NT2/D1 (cell line): ENCODE results near the gene NXPE4.

Source experiments
- DNase-seq: peaks from one replicate; pipeline ENCODE4 v3.0.0-alpha.2; 2011; ENCODE audit warnings: low read depth, low spot score
- H3K27me3 ChIP-seq: 2 replicates; pipeline ENCODE4 v1.6.0; 2011; ENCODE audit warnings: mild to moderate bottlenecking; ENCODE audit not compliant: insufficient read length, insufficient read depth
- H3K36me3 ChIP-seq: 2 replicates; pipeline ENCODE4 v1.6.1; 2011; ENCODE audit warnings: mild to moderate bottlenecking, low read length, mixed read lengths; ENCODE audit not compliant: insufficient read depth, insufficient read length
- H3K4me1 ChIP-seq: 2 replicates; pipeline ENCODE4 v1.5.1; 2011; ENCODE audit not compliant: insufficient read depth, insufficient read length
- H3K4me3 ChIP-seq: 2 replicates; pipeline ENCODE4 v1.5.1; 2011; ENCODE audit warnings: low read depth; ENCODE audit not compliant: insufficient read length
- H3K9ac ChIP-seq: 2 replicates; pipeline ENCODE4 v1.6.0; 2011; ENCODE audit warnings: low read depth; ENCODE audit not compliant: insufficient read length
- H3K9me3 ChIP-seq: 2 replicates; pipeline ENCODE4 v1.5.1; 2011; ENCODE audit warnings: mild to moderate bottlenecking, low read length; ENCODE audit not compliant: insufficient read depth
- SUZ12 ChIP-seq: IDR thresholded peaks from 2 replicates; pipeline ENCODE4 v1.6.1; 2011; ENCODE audit not compliant: insufficient read length, insufficient read depth; ENCODE audit errors: extremely low read depth
- YY1 ChIP-seq: IDR thresholded peaks from 2 replicates; pipeline ENCODE4 v1.6.1; 2011; ENCODE audit not compliant: insufficient read length, insufficient read depth
- ZNF274 ChIP-seq: IDR thresholded peaks from 2 replicates; pipeline ENCODE4 v1.6.1; 2011; ENCODE audit warnings: mild to moderate bottlenecking, low read depth, low read length

The NXPE4 gene

GRCh38 chr11:114522818-114523217 is 72.8 kb downstream of the NXPE4 start:
- no peak for DNase-seq
- Histone ChIP-seq H3K4me1 (no peaks in the 10 kb centered on the region), H3K36me3 (no peaks in the 10 kb centered on the region), H3K27me3 (no peaks in the 10 kb centered on the region), H3K9me3 (peaks cover 14% of the 10 kb centered on the region; the same call in 1 of the 2 replicates), H3K4me3 (no peak overlapping the region), H3K9ac (no peak overlapping the region)
- TF ChIP-seq ZNF274: no peak
- no peak for TF ChIP-seq SUZ12
- TF ChIP-seq YY1: no peak
